Spleen (tissue), 7 donors: ENCODE measurements around the gene ST6GALNAC3.

Source experiments
- POLR2A ChIP-seq, 3 donors: fragments of 450-650 bp; IDR thresholded peaks; one replicate each; pipeline ENCODE4 v1.5.1; 2017; ENCODE audit warnings: antibody characterized with exemption in 3 of 3, mild to moderate bottlenecking in 1 of 3
- POLR2AphosphoS5 ChIP-seq, 3 donors: sonication (generic); formaldehyde crosslinking; IDR thresholded peaks; one replicate each; pipeline ENCODE4 v1.5.1; 2017; ENCODE audit warnings: antibody characterized with exemption in 3 of 3
- TF ChIP-seq, protein P1 (sequence below), 11 experiments: fragments of 200-600 bp in 7 of 11; fragments of 450-650 bp in 4 of 11; sonication (generic) in 4 of 11; IDR thresholded peaks in 8 of 11; conservative IDR thresholded peaks in 3 of 11; 1 replicate in 7 of 11; 2 replicates in 4 of 11; pipeline versions ENCODE4 v1.4.0 to v1.8.0; 2016 to 2021; ENCODE audit warnings: antibody characterized with exemption in 11 of 11, inconsistent platforms in 4 of 11, mild to moderate bottlenecking in 1 of 11
- donor health status: DM: no; HTN: no; CAD: no; lungs with moderate emphysema.
- donor health status: DM: no; HTN: no; CAD: no.
- donor health status: DM: no; HTN: no; CAD: no.

DNA sequence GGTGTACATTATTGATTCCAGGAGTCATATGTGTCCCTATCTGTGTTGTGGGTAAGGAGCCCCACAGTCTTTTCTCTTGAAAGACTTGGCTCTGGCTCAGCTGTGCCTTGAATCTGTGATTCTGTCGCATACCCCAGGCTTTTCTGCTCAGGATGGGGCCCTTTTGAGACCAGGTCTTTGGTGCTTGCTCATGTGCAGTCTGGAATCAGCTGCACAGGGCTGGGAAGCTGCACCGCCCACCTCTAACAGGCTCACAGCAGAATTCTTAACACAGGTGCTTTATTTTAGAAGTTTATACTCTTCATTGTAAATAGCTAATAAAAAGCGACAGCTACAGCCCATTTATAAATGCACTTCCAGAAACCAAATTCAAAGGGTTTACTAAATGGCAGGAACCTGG, 61.3 kb downstream of the ST6GALNAC3 start:
- TF ChIP-seq, protein P1, sequence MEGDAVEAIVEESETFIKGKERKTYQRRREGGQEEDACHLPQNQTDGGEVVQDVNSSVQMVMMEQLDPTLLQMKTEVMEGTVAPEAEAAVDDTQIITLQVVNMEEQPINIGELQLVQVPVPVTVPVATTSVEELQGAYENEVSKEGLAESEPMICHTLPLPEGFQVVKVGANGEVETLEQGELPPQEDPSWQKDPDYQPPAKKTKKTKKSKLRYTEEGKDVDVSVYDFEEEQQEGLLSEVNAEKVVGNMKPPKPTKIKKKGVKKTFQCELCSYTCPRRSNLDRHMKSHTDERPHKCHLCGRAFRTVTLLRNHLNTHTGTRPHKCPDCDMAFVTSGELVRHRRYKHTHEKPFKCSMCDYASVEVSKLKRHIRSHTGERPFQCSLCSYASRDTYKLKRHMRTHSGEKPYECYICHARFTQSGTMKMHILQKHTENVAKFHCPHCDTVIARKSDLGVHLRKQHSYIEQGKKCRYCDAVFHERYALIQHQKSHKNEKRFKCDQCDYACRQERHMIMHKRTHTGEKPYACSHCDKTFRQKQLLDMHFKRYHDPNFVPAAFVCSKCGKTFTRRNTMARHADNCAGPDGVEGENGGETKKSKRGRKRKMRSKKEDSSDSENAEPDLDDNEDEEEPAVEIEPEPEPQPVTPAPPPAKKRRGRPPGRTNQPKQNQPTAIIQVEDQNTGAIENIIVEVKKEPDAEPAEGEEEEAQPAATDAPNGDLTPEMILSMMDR (IDR thresholded peaks at IDR 0.05 in 8 of 11, conservative IDR thresholded peaks at IDR 0.05 in 3 of 11) = no peak
- TF ChIP-seq POLR2A (IDR thresholded peaks at IDR 0.05) = no peak
- TF ChIP-seq POLR2AphosphoS5 (IDR thresholded peaks at IDR 0.05) = no peak
